ENCODE results near the gene ANOS1. TPM values are rescaled to one million over a fixed set of nuclear protein-coding genes. Genes with fewer than 3 reads are reported as not detected.

Gene ANOS1
- total RNA-seq, 6 donors from 2014 or later = 16.8 to 118 (median 66.6) TPM

DNA sequence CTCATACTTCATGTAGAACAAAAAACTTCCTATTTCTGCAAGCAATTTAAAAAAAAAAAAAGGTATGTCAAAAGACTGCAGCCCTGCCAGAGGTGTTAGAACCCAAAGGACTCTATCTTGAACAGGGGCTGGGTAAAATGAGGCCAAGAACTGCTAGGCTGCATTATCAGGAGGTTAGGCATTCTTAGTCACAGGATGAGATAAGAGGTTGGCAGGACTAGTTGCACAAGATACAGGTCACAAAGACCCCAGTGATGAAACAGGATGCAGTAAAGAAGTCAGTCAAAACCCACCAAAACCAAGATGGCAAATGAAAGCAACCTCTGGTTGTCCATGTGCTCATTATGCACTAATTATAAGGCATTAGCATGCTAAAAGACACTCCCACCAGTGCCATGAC is 104.1 kb downstream of the ANOS1 start:
- no peaks in the 10 kb centered on the region for H3K36me3 ChIP-seq
- ATAC-seq (ENCODE audit: low FRiP score in 2 of 2) = no peak
- TF ChIP-seq, protein P1, sequence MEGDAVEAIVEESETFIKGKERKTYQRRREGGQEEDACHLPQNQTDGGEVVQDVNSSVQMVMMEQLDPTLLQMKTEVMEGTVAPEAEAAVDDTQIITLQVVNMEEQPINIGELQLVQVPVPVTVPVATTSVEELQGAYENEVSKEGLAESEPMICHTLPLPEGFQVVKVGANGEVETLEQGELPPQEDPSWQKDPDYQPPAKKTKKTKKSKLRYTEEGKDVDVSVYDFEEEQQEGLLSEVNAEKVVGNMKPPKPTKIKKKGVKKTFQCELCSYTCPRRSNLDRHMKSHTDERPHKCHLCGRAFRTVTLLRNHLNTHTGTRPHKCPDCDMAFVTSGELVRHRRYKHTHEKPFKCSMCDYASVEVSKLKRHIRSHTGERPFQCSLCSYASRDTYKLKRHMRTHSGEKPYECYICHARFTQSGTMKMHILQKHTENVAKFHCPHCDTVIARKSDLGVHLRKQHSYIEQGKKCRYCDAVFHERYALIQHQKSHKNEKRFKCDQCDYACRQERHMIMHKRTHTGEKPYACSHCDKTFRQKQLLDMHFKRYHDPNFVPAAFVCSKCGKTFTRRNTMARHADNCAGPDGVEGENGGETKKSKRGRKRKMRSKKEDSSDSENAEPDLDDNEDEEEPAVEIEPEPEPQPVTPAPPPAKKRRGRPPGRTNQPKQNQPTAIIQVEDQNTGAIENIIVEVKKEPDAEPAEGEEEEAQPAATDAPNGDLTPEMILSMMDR (IDR thresholded peaks at IDR 0.05) = no peak
- TF ChIP-seq EP300 (IDR thresholded peaks at IDR 0.05) (no peak), POLR2AphosphoS5 (IDR thresholded peaks at IDR 0.05) (no peak), POLR2A (IDR thresholded peaks at IDR 0.05) (no peak)

DNA sequence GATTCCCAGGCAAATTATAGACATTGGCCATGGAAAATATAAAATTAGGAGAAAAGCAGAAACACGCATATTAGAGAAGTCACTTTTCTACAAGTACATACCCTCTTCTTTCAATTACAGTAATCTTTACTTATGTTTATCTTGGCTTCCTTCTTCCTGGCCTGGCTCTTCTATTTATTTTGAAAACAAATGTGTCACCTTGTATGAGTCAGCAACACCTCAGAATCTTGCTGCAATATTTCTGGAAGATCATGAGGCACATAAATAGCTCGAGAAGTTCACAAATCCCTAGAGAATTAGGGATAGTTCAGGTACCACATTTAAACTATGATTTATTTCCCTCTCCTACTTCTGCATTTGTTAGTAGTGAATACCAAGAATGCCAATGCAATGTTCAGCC is 124.6 kb downstream of the ANOS1 start:
- H3K9me3 ChIP-seq = peaks cover 0 to 11% (median 2%) of the 10 kb centered on the region in 4 donors
- 44 to 54% methylated on average over 2 of the region's 2 CpGs for WGBS, 2 donors
- H3K36me3 ChIP-seq = no peaks in the 10 kb centered on the region
- ATAC-seq (ENCODE audit: low FRiP score in 2 of 2) (no peak), DNase-seq (no peak)
- TF ChIP-seq POLR2A (IDR thresholded peaks at IDR 0.05) (no peak), EP300 (IDR thresholded peaks at IDR 0.05) (no peak), POLR2AphosphoS5 (IDR thresholded peaks at IDR 0.05) (no peak)
- TF ChIP-seq, protein P1 (IDR thresholded peaks at IDR 0.05) = no peak
- H3K27ac ChIP-seq = no peak overlapping the region
- no peak overlapping the region for H3K4me3 ChIP-seq
- no peaks in the 10 kb centered on the region for H3K4me1 ChIP-seq
- H3K27me3 ChIP-seq = no peaks in the 10 kb centered on the region

More for the DNA sequence above, 104.1 kb downstream of the ANOS1 start:
- Histone ChIP-seq H3K9me3 (no peaks in the 10 kb centered on the region), H3K27ac (no peak overlapping the region), H3K4me3 (no peak overlapping the region), H3K4me1 (no peaks in the 10 kb centered on the region), H3K27me3 (no peaks in the 10 kb centered on the region)
- no peak for DNase-seq

DNA sequence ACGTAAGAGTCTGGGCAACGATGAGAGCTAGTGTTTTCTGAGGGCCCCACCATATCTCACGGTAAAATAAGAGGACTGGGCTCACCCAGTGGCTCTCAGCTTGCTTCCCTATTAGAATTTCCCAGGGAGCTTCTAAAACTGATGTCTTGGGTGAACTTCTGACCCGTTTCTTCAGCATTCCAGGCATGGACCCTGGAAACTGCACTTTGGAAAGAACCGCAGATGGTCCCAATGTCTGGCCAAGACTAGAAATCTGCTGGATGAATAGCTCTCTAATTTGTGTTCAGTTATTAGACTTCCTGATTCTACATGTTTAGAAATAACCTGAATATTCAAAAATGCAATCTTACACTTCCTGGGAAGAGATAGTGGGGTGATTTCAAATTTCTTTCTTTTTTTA is 127.8 kb downstream of the ANOS1 start:
- Histone ChIP-seq H3K36me3 (no peaks in the 10 kb centered on the region), H3K9me3 (no peaks in the 10 kb centered on the region), H3K4me1 (no peaks in the 10 kb centered on the region), H3K4me3 (no peak overlapping the region), H3K27me3 (no peaks in the 10 kb centered on the region), H3K27ac (no peak overlapping the region)
- TF ChIP-seq POLR2A (IDR thresholded peaks at IDR 0.05) (no peak), POLR2AphosphoS5 (IDR thresholded peaks at IDR 0.05) (no peak), EP300 (IDR thresholded peaks at IDR 0.05) (no peak)
- TF ChIP-seq, protein P1 (IDR thresholded peaks at IDR 0.05) = no peak
- no peak for DNase-seq
- 75 to 92% methylated on average over 4 to 5 of the region's 5 CpGs for WGBS, 2 donors
- ATAC-seq (ENCODE audit: low FRiP score in 2 of 2) = no peak

DNA sequence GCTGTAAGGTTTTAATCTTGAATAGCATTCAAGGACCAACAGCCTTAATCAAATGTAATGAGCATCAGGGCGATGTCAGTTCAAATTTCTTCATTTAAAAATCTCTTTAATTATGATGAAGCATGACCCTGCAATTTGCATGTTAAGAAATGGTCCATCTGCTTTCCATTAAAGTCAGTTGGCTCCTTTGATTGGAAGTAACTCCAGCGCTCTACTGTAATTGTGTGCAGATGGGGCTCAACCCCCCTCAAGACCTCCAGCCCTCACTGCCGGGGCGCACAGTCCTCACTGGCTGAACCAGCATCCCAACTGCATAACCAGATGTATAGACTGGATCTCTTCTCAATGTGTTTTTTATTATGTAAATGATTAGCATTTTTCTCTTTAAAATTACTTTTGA is 140.4 kb downstream of the ANOS1 start:
- no peaks in the 10 kb centered on the region for H3K36me3 ChIP-seq
- H3K27me3 ChIP-seq = no peaks in the 10 kb centered on the region
- no peak for TF ChIP-seq POLR2AphosphoS5 (IDR thresholded peaks at IDR 0.05)
- TF ChIP-seq, protein P1 (IDR thresholded peaks at IDR 0.05) = no peak
- DNase-seq (no peak), ATAC-seq (ENCODE audit: low FRiP score in 2 of 2) (no peak)
- H3K4me1 ChIP-seq = no peaks in the 10 kb centered on the region
- no peaks in the 10 kb centered on the region for H3K9me3 ChIP-seq
- WGBS, 2 donors = 91 to 94% methylated on average over 3 to 4 of the region's 4 CpGs
- no peak overlapping the region for H3K27ac ChIP-seq
- no peak overlapping the region for H3K4me3 ChIP-seq

DNA sequence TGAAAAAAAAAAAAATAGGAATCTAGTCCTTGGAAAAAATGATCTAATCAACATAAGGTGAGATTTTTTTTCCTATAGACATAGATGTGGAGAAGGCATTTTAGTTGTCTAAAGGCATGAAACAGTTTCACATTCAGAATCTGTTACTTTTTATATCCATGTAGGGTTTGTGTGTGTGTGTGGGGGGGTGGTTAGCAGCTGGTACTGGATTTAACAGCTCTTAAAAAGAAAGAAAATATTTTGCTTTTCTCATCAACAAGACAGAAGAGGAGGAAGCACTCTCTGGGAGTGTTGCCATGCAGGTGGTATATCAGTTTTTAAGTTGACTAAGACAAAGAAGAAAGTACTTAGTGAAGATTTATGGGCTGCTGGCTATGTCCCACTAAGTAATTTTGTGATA is 145.0 kb downstream of the ANOS1 start:
- DNase-seq (no peak), ATAC-seq (ENCODE audit: low FRiP score in 2 of 2) (no peak)
- Histone ChIP-seq H3K36me3 (no peaks in the 10 kb centered on the region), H3K4me1 (no peaks in the 10 kb centered on the region), H3K27ac (no peak overlapping the region), H3K9me3 (no peaks in the 10 kb centered on the region), H3K27me3 (no peaks in the 10 kb centered on the region), H3K4me3 (no peak overlapping the region)
- TF ChIP-seq, protein P1 (IDR thresholded peaks at IDR 0.05) = no peak
- TF ChIP-seq POLR2AphosphoS5 (IDR thresholded peaks at IDR 0.05) = no peak
- TF ChIP-seq POLR2A (IDR thresholded peaks at IDR 0.05) = no peak
- TF ChIP-seq EP300 (IDR thresholded peaks at IDR 0.05) = no peak
